Keratinocyte (primary cell): Measurements from ENCODE around the gene CYP26A1.

Experiments
- CTCF ChIP-seq, 3 experiments: IDR thresholded peaks in 1 of 3; conservative IDR thresholded peaks in 1 of 3; optimal IDR thresholded peaks in 1 of 3; 2 replicates in 2 of 3; 3 replicates in 1 of 3; pipeline versions ENCODE3 to v1.5.1; 2011; ENCODE audit warnings: low read length in 3 of 3, mild to moderate bottlenecking in 3 of 3, moderate library complexity in 2 of 3, control low read depth in 1 of 3, inconsistent platforms in 1 of 3; ENCODE audit not compliant: insufficient read depth in 2 of 3; ENCODE audit errors: extremely low read depth in 1 of 3
- EZH2 ChIP-seq: IDR thresholded peaks from one replicate; pipeline ENCODE4 v1.6.1; 2012; ENCODE audit warnings: inconsistent platforms, mild to moderate bottlenecking, low read length, moderate library complexity

GRCh38 chr10:93068411-93069244 is 5.1 kb upstream of the CYP26A1 start:
- TF ChIP-seq EZH2 (peak; percentile 55), CTCF (optimal IDR thresholded peaks at IDR 0.05 in 1 of 3, IDR thresholded peaks at IDR 0.05 in 1 of 3, conservative IDR thresholded peaks at IDR 0.05 in 1 of 3; ENCODE audit: extremely low read depth in 1 of 3, insufficient read depth in 2 of 3, low read length in 3 of 3) (peak in 1 of 3 experiments; percentile 41)
